Skin epidermis (tissue), 12 donors: ENCODE results near the gene IL12B.
"Not testable (repeated sequence)": the region's sequence is repeated elsewhere in the genome, so short reads cannot be mapped to it uniquely, and the experiment has no call there.

Experiments
- H3K27ac ChIP-seq, 21 experiments: fragments of 200-600 bp; sonication (generic) in 11 of 21; one replicate each; pipeline ENCODE4 v1.5.0; 2020; ENCODE audit warnings: mild to moderate bottlenecking in 3 of 21, inconsistent platforms in 2 of 21, moderate library complexity in 2 of 21
- H3K4me3 ChIP-seq, 7 experiments: fragments of 200-600 bp; sonication (generic) in 2 of 7; one replicate each; pipeline ENCODE4 v1.5.0; 2020; ENCODE audit warnings: inconsistent platforms in 2 of 7, mild to moderate bottlenecking in 2 of 7, moderate library complexity in 1 of 7

The IL12B gene

DNA sequence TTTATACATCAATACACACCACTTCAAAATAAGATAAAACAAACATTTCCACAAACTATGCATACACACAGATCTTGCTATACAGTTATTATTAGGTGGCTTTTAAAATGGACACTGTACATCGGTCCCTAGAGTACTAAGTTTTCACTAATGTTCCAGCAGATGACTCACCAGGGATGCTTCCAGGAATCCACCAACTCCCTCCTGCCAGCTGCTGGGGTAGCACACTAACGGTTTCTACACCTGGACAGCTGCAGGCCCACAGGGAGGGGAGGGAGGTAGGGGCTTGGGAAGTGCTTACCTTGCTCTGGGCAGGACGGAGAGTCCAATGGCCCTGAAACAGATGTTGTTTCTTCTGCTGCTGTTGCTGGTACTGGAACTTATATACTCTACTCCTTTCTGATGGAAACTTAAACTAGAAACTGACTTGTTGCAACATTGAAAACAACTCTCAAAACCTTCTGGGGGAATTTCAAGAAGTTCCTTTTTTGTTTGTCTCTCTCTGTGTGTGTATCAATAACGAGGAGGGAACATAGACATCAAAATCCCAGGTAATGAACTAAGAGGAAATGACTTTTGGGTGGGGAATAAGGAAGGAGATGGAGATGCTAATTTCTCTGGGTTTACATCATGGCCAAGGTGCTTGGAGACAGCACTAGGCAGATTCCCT lies at the start of gene IL12B:
TSS of gene IL12B (minus strand) at position 357 of the 670 bp plus-strand sequence. CDS start 3,705 bp downstream, outside the sequence.
- peak within 1 kb of the TSS in 2 of 21 experiments; percentile 62 to 63 for H3K27ac ChIP-seq
- peak within 1 kb of the TSS; percentile 24 to 42 (median 29) for H3K4me3 ChIP-seq

GRCh38 chr5:159377653-159378052 lies 47.4 kb upstream of the IL12B start:
- Histone ChIP-seq H3K27ac (no peak overlapping the region), H3K4me3 (no peak overlapping the region)

GRCh38 chr5:159367866-159368265 lies 37.6 kb upstream of the IL12B start:
- H3K4me3 ChIP-seq, H3K27ac ChIP-seq: not testable (repeated sequence)

DNA sequence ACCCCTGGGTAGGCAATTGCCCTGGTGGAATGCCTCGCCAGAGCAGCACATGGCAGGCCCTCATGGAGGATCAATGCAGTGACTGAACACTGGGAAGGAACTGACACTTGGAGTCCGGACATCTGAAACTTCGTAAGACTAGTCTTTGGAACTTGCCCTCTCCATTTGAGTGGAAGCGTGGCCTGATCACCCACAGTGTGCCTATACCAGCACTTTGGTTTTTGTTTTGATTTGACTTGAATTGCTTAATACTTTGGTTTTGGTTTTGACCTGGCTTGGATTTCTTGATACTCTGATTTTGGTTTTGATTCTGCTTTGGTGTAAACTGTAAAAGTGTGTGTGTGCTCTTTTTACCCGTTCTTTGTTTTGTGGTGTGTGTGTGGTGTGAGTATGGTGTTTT lies 36.5 kb upstream of the IL12B start:
- not testable (repeated sequence) for H3K27ac ChIP-seq, H3K4me3 ChIP-seq

- no peak overlapping the region for H3K4me3 ChIP-seq
- no peak overlapping the region for H3K27ac ChIP-seq
Measured at GRCh38 chr5:159362220-159362619, 31.9 kb upstream of the IL12B start.

DNA sequence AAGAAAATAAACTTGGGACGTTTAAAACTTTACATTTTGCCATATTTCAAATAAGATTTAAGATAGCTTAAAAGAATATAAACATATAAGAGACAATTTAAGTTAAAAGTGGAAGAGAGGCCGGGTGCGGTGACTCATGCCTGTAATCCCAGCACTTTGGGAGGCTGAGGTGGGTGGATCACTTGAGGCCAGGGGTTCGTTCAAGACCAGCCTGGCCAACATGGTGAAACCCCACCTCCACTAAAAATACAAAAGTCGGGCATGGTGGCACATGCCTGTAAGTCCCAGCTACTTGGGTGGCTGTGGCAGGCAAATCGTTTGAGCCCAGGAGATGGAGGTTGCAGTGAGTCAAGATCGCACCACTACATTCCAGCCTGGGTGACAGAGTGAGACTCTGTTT lies 29.6 kb upstream of the IL12B start:
- not testable (repeated sequence) for H3K27ac ChIP-seq, H3K4me3 ChIP-seq

DNA sequence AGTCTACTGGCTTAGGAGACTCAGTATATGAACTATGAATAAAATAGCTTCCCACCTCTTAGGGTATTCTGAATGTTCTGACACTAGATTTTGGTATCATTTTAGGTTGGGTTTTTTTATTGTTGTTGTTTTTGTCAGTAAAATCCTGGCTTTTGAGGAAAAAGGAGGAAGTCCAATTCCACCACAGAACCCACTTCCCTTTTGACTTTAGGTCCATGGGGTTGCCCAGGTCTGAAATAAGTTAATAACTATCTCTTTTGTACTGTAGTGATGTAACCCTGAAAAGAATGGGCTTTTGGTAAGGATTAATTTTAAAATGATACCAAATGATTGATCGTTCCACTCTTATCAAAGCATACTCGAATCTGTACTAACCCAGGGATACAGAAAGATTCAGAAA lies 29.1 kb upstream of the IL12B start:
- Histone ChIP-seq H3K4me3 (no peak overlapping the region), H3K27ac (no peak overlapping the region)

GRCh38 chr5:159353661-159354252 lies 23.5 kb upstream of the IL12B start:
- Histone ChIP-seq H3K27ac (no peak overlapping the region), H3K4me3 (no peak overlapping the region)

GRCh38 chr5:159350644-159351043 lies 20.4 kb upstream of the IL12B start:
- not testable (repeated sequence) for H3K27ac ChIP-seq, H3K4me3 ChIP-seq

GRCh38 chr5:159350216-159350615 lies 19.9 kb upstream of the IL12B start:
- not testable (repeated sequence) for H3K27ac ChIP-seq

DNA sequence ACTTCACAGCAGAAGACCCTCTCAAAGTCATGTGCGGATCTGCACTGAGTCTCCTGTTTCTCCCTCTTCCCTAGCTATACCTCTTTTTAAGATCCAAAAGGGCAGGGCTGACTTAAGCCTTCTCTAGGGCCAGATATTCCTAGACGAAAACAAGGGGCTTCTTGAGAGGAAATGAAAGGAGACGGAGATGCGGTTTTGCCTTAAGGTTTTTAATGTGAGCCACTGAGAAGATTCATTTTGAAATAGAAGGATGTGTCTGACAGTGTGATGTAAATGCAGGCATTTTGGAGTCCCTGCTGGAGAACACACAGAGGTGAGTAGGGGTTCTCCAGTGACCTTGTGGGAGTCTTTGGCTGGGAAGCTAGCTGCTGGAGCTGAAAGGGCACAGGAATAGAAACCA lies 15.6 kb upstream of the IL12B start:
- Histone ChIP-seq H3K4me3 (no peak overlapping the region), H3K27ac (no peak overlapping the region)

More at GRCh38 chr5:159350216-159350615, 19.9 kb upstream of the IL12B start:
- not testable (repeated sequence) for H3K4me3 ChIP-seq

- no peak overlapping the region for H3K4me3 ChIP-seq
Measured at GRCh38 chr5:159345336-159345735, 15.0 kb upstream of the IL12B start.

DNA sequence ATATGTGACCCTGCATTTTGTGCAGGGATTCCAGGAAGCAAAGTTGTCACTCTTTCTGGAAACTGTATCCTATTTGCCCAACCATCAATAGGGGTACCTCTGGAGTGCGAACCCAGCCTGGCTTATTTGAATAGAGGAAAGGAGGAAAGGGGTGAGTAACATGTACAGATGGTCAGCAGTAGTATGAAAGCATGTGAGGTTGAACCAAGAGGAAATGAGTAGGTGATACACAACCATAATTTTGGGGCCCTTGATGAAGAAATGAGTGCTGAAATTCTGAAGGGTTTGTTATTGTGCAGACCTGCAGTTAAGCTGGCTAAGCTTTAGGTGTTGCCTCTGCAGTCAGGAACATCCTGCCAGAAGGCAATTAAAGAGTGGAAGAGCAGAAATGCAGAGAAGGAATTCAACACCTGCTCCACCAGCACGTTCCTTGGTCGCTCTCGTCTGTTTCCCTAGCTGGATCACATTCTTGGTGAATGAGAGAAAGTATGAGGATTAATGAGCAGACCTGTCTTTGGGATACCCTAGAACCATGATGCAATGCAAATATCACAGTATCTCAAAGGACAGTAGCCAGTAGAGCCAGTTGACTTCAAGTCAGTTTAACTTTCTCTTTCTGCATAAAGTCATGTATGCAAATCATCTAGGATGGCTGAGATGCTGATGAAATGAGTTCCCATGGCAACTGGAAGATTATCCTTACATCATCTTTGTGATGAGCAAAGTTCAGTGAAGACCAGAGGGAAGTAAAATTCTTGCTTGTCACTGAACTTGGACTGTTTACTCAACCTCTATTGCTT lies 13.2 kb upstream of the IL12B start:
- Histone ChIP-seq H3K27ac (no peak overlapping the region), H3K4me3 (no peak overlapping the region)

More at GRCh38 chr5:159345336-159345735, 15.0 kb upstream of the IL12B start:
- H3K27ac ChIP-seq = no peak overlapping the region

- H3K4me3 ChIP-seq = no peak overlapping the region
- no peak overlapping the region for H3K27ac ChIP-seq
Measured at GRCh38 chr5:159342840-159343239, 12.6 kb upstream of the IL12B start.

DNA sequence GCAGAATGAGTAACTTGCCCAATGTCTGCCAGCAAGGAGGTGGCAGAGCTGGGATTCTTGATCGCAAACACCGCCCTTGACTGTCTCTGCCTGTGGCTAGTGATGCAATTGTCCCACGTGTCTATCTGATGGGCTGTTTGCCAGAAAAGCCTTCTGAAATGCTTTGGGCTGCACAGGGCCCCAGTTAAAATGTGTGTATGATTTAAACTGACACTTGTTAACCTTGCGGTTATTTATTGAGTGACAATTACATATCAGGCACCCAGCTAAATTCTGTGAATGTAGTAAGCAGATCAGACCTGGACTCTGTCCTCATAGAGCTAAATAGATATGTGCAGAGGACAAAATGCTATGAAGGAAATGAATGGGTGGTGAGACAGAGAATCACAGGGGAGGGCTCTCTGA lies 11.6 kb upstream of the IL12B start:
- peak overlapping the region in 3 of 21 experiments; percentile 11 to 18 (median 18) for H3K27ac ChIP-seq
- no peak overlapping the region for H3K4me3 ChIP-seq

DNA sequence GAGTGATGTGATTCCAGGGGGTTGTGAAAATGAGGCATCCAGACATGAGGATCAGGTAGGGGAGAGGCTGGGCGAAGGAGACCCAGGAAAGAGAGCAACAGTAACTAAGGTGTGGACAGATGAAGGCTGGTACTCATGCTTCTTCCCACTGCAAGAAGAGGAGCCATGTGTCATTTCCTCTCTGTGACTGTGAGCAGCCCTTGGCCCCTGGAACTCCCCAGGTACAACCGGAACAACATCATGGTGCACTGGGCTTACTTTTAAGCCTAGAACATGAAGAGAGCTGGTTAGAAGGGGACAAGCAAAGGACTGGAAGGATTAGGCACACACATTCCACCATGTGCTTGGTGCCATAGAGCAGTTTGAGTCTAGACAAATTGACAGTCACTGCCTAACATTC lies 10.9 kb upstream of the IL12B start:
- no peak overlapping the region for H3K4me3 ChIP-seq
- H3K27ac ChIP-seq = peak overlapping the region in 3 of 21 experiments; percentile 11 to 18 (median 18)

DNA sequence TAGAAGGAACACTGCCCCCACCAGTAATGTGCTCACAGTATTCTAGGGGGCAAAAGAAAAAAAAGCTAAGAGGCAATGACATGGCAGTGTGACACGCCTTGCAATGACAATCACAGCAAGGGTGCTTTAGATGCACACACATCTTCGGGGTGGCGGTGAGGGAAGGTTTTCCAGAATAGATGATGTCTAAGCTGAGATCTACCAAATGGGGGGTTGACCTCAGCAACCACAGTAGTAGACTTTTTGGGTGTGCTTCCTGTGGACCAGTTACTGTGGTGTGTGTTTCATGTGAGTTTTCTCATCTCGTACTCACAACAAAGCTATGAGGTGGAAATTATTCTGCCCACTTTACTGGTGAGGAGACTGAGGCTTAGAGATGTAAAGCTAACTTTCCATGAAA lies 10.2 kb upstream of the IL12B start:
- Histone ChIP-seq H3K27ac (no peak overlapping the region), H3K4me3 (no peak overlapping the region)

GRCh38 chr5:159339460-159339859 lies 9.2 kb upstream of the IL12B start:
- Histone ChIP-seq H3K27ac (no peak overlapping the region), H3K4me3 (no peak overlapping the region)

DNA sequence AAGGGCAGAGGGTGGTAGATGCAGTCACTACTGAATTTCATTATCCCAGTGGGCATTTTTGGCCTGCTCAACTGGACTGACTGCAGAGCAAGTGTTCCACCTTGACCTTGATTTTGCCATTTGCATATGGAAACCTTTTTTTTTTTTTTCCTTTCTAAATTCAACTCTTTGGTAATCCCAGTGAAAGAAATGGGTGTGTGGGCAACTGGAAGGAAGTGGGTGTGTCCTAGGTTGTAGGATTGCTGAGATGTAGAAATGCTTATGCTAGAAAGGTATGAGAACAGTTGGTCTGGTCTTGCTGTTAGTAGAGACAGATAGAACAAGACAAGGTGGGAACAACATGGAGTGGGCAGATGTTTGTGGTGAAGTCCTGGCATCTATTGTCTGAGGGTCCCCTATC lies 7.8 kb upstream of the IL12B start:
- H3K27ac ChIP-seq = peak overlapping the region in 10 of 21 experiments; percentile 10 to 54 (median 32)

DNA sequence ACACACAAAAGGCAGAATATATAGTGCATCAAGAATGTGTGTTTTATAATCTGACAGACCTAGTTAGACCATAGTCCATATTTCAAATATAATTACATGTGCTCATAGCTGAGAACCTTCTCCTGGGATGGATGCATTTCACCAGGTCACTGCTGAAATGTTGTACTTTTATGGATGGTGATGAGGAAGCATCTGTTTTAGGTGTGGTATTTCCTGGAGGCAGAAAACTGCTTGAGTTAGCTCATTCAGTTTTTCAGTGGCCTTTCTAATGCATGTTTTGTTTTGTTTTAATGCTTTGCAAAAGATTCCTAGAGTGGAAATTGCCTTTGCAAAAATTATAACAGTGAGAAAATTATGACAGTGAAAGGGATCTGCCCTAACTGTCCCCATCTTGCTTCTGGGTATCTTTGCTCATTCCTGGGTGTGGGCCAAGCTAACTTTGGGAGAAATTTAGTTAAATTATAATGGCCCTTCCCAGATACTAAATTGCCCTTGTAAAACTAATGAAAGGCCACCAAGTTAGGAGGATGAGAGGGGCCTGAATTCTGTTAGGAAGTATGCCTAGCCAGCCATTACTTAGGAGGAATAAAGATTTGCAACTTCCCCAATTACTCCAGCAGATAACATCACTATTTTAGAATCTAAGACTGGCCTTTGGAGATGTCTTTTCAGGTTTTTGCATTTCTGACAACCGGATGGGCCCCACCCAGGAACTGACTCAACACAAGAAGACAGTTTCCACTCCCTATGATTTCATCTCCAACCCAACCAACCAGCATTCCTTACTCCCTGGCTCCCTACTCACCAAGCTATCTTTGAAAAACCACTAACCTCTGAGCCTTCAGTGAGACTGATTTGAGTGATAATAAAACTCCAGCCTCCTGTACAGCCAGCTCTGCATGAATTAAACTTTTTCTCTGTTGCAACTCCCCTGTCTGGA lies 7.0 kb upstream of the IL12B start:
- no peak overlapping the region for H3K4me3 ChIP-seq
- peak overlapping the region in 10 of 21 experiments; percentile 10 to 54 (median 32) for H3K27ac ChIP-seq

More for the DNA sequence above, 7.8 kb upstream of the IL12B start:
- no peak overlapping the region for H3K4me3 ChIP-seq
